Fibroblast of upper back skin (primary cell): ENCODE results near the gene ADD3.

Experiments used
- DNase-seq: peaks from one replicate; pipeline ENCODE4 v3.0.0-alpha.2; 2013

Gene ADD3

GRCh38 chr10:110074298-110074697 lies 66.5 kb downstream of the ADD3 start:
- peak; percentile 35 for DNase-seq

GRCh38 chr10:110074758-110075671 lies 67.2 kb downstream of the ADD3 start:
- peak; percentile 96 for DNase-seq

- DNase-seq, result no peak
Measured at GRCh38 chr10:110075686-110076085, 67.9 kb downstream of the ADD3 start.

GRCh38 chr10:110076559-110077318 lies 69.0 kb downstream of the ADD3 start:
- DNase-seq, result peak; percentile 89

GRCh38 chr10:110077436-110078130 lies 69.8 kb downstream of the ADD3 start:
- no peak for DNase-seq

GRCh38 chr10:110078317-110078716 lies 70.5 kb downstream of the ADD3 start:
- DNase-seq, result no peak

GRCh38 chr10:110081911-110082310 lies 74.1 kb downstream of the ADD3 start:
- peak; percentile 14 for DNase-seq

GRCh38 chr10:110083884-110084283 lies 76.1 kb downstream of the ADD3 start:
- DNase-seq, result peak; percentile 37

GRCh38 chr10:110087682-110088081 lies 79.9 kb downstream of the ADD3 start:
- no peak for DNase-seq

- no peak for DNase-seq
Measured at GRCh38 chr10:110088367-110089104, 80.8 kb downstream of the ADD3 start.

GRCh38 chr10:110091830-110092229 lies 84.0 kb downstream of the ADD3 start:
- DNase-seq, result no peak

- DNase-seq, result no peak
Measured at GRCh38 chr10:110093722-110094121, 85.9 kb downstream of the ADD3 start.

- DNase-seq, result no peak
Measured at GRCh38 chr10:110094786-110095185, 87.0 kb downstream of the ADD3 start.

GRCh38 chr10:110101464-110102144 lies 93.8 kb downstream of the ADD3 start:
- no peak for DNase-seq

GRCh38 chr10:110103921-110104461 lies 96.2 kb downstream of the ADD3 start:
- DNase-seq, result no peak

- DNase-seq, result no peak
Measured at GRCh38 chr10:110105873-110106272, 98.1 kb downstream of the ADD3 start.

GRCh38 chr10:110107430-110107829 lies 99.6 kb downstream of the ADD3 start:
- DNase-seq, result no peak

GRCh38 chr10:110107887-110108286 lies 100.1 kb downstream of the ADD3 start:
- DNase-seq, result no peak

- DNase-seq, result no peak
Measured at GRCh38 chr10:110109511-110109910, 101.7 kb downstream of the ADD3 start.

- no peak for DNase-seq
Measured at GRCh38 chr10:110110338-110110737, 102.6 kb downstream of the ADD3 start.

- DNase-seq, result no peak
Measured at GRCh38 chr10:110113670-110114337, 106.0 kb downstream of the ADD3 start.
